NCI-H345 (cell line): ENCODE data around the gene CACNG4.

ENCODE experiments used
- DNase-seq: peaks from one replicate; lab custom pipeline; 2025; lab: John Stamatoyannopoulos, UW

CACNG4 gene

GRCh38 chr17:66985338-66986237, 21.1 kb downstream of the CACNG4 start:
- no peak for DNase-seq

- no peak for DNase-seq
Observed at GRCh38 chr17:66986659-66987058, 22.2 kb downstream of the CACNG4 start.

GRCh38 chr17:66987059-66987616, 22.6 kb downstream of the CACNG4 start:
- no peak for DNase-seq

GRCh38 chr17:66988069-66988798, 23.7 kb downstream of the CACNG4 start:
- no peak for DNase-seq

GRCh38 chr17:66989076-66989475, 24.6 kb downstream of the CACNG4 start:
- DNase-seq, result no peak

- no peak for DNase-seq
Observed at GRCh38 chr17:66989579-66989978, 25.1 kb downstream of the CACNG4 start.

- no peak for DNase-seq
Observed at GRCh38 chr17:66990047-66990446, 25.5 kb downstream of the CACNG4 start.

GRCh38 chr17:66992911-66993442, 28.5 kb downstream of the CACNG4 start:
- no peak for DNase-seq

GRCh38 chr17:66994361-66994760, 29.9 kb downstream of the CACNG4 start:
- no peak for DNase-seq

GRCh38 chr17:66994930-66995535, 30.5 kb downstream of the CACNG4 start:
- no peak for DNase-seq

GRCh38 chr17:66995944-66996343, 31.4 kb downstream of the CACNG4 start:
- DNase-seq, result no peak

- DNase-seq, result no peak
Observed at GRCh38 chr17:66996926-66997325, 32.4 kb downstream of the CACNG4 start.

GRCh38 chr17:67003231-67003630, 38.7 kb downstream of the CACNG4 start:
- no peak for DNase-seq

- DNase-seq, result no peak
Observed at GRCh38 chr17:67004181-67004580, 39.7 kb downstream of the CACNG4 start.

- DNase-seq, result no peak
Observed at GRCh38 chr17:67007266-67007665, 42.8 kb downstream of the CACNG4 start.

- no peak for DNase-seq
Observed at GRCh38 chr17:67008101-67008500, 43.6 kb downstream of the CACNG4 start.

- no peak for DNase-seq
Observed at GRCh38 chr17:67011527-67012175, 47.1 kb downstream of the CACNG4 start.

- no peak for DNase-seq
Observed at GRCh38 chr17:67013891-67014290, 49.4 kb downstream of the CACNG4 start.

- DNase-seq, result no peak
Observed at GRCh38 chr17:67015001-67015400, 50.5 kb downstream of the CACNG4 start.

GRCh38 chr17:67016039-67016762, 51.7 kb downstream of the CACNG4 start:
- no peak for DNase-seq

GRCh38 chr17:67017910-67018309, 53.4 kb downstream of the CACNG4 start:
- DNase-seq, result no peak
